Mucosa of rectum (tissue), 2 donors: ENCODE data around the gene DCDC2B.
A peak's percentile ranks its signal among the peaks of the same experiment; 100 is the strongest.

Experiments
- H3K27ac ChIP-seq, 2 donors: one replicate each; pipeline ENCODE4 v1.7.0; 2013; ENCODE audit warnings: inconsistent platforms in 2 of 2, low read depth in 2 of 2, low read length in 2 of 2
- H3K27me3 ChIP-seq, 2 donors: one replicate each; pipeline ENCODE4 v1.7.0; 2013; ENCODE audit warnings: low read length in 2 of 2; ENCODE audit not compliant: control insufficient read depth in 2 of 2, insufficient read depth in 2 of 2
- H3K36me3 ChIP-seq, 2 donors: one replicate each; pipeline ENCODE4 v1.7.0; 2013; ENCODE audit warnings: low read length in 2 of 2; ENCODE audit not compliant: control insufficient read depth in 2 of 2, insufficient read depth in 2 of 2
- H3K4me1 ChIP-seq, 2 donors: one replicate each; pipeline ENCODE4 v1.7.0; 2013; ENCODE audit warnings: low read length in 2 of 2, mild to moderate bottlenecking in 1 of 2; ENCODE audit not compliant: control insufficient read depth in 2 of 2, insufficient read depth in 2 of 2
- H3K4me3 ChIP-seq, 2 donors: one replicate each; pipeline ENCODE4 v1.7.0; 2013; ENCODE audit warnings: low read length in 2 of 2
- H3K9ac ChIP-seq, 2 donors: one replicate each; pipeline ENCODE4 v1.7.0; 2013; ENCODE audit warnings: low read length in 2 of 2, low read depth in 1 of 2, mild to moderate bottlenecking in 1 of 2
- H3K9me3 ChIP-seq, 2 donors: one replicate each; pipeline ENCODE4 v1.7.0; 2013; ENCODE audit warnings: low read length in 2 of 2; ENCODE audit not compliant: control insufficient read depth in 2 of 2
- donor health status: healthy.
- donor health status: Normal muscosa, but diverticular disease.

The DCDC2B gene

DNA sequence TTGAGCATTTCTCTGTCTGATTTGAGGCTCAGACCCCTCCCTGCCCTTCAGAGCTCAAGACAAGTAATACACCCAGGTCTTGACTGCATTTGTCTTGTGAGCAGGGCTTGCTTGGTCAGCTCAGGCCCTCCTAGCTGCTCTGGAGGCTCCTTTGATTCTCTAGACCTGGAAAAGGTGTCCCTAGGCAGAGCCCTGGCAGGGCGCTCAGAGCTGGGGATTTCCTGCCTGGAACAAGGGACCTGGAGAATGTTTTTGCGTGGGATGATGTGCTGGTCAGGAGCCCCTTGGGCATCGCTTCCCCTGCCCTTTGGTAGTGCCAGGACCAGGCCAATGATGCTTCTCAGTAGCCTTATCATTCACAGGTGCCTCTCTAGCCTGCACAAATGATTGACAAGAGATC, 13.4 kb upstream of the DCDC2B start:
- H3K4me3 ChIP-seq = no peak overlapping the region
- H3K36me3 ChIP-seq = peaks cover 53 to 69% of the 10 kb centered on the region in 2 donors

GRCh38 chr1:32195972-32196823, 12.7 kb upstream of the DCDC2B start:
- H3K9ac ChIP-seq = no peak overlapping the region
- no peaks in the 10 kb centered on the region for H3K9me3 ChIP-seq
- H3K27me3 ChIP-seq = no peaks in the 10 kb centered on the region
- H3K4me1 ChIP-seq = peaks cover 6 to 9% of the 10 kb centered on the region in 2 donors
- no peak overlapping the region for H3K4me3 ChIP-seq
- H3K36me3 ChIP-seq = peaks cover 48 to 64% of the 10 kb centered on the region in 2 donors
- H3K27ac ChIP-seq = no peak overlapping the region

More for the DNA sequence above, 13.4 kb upstream of the DCDC2B start:
- no peaks in the 10 kb centered on the region for H3K9me3 ChIP-seq
- no peaks in the 10 kb centered on the region for H3K27me3 ChIP-seq
- no peak overlapping the region for H3K9ac ChIP-seq
- peaks cover 4 to 6% of the 10 kb centered on the region in 2 donors for H3K4me1 ChIP-seq
- no peak overlapping the region for H3K27ac ChIP-seq

GRCh38 chr1:32197074-32197473, 11.8 kb upstream of the DCDC2B start:
- Histone ChIP-seq H3K9me3 (no peaks in the 10 kb centered on the region), H3K4me3 (no peak overlapping the region), H3K27ac (no peak overlapping the region), H3K4me1 (peaks cover 12 to 14% of the 10 kb centered on the region in 2 donors), H3K36me3 (peaks cover 39 to 55% of the 10 kb centered on the region in 2 donors), H3K9ac (no peak overlapping the region), H3K27me3 (no peaks in the 10 kb centered on the region)

GRCh38 chr1:32197837-32198236, 11.1 kb upstream of the DCDC2B start:
- H3K27me3 ChIP-seq = no peaks in the 10 kb centered on the region
- H3K27ac ChIP-seq = no peak overlapping the region
- H3K4me3 ChIP-seq = no peak overlapping the region
- H3K4me1 ChIP-seq = peaks cover 12 to 14% of the 10 kb centered on the region in 2 donors
- no peaks in the 10 kb centered on the region for H3K9me3 ChIP-seq
- H3K36me3 ChIP-seq = peaks cover 32 to 48% of the 10 kb centered on the region in 2 donors
- no peak overlapping the region for H3K9ac ChIP-seq

DNA sequence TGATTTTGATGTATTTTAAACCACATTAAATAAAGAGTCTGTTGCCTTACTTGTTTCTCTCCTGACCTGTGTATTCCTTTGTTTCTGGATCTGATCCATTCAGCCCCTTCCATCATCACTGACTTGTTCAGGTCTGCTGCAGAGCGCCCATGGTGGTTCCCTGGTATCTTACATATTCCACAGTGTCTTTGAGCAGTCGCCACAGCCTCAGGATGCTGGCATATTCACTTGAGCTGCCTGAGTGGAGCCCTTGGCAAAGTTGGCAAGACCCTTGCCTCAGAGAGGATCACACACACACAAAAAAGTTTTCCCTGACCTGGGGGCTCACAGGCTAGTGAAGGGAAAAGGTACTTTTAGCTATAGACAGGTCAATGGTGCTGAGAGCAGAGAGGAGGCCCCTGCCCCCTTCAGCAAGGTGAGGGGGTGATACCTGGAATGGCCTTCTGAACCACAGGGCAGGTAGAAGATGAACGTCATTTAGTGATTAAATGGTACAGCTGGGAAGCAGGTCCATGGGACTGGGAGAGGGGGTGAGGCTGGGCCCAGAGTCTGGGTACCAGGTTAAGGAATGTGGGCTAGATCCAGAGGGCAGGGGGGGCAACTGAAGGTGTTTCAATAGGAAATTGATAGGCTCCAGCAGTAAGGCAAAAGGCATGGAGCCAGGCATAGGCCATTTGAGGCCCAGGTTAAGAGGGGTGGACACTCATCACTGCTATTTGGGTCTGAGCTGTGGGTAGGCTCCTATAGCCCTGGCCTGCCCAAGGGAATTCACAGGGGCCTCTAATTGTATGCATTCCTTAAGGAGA, 10.4 kb upstream of the DCDC2B start:
- Histone ChIP-seq H3K9me3 (no peaks in the 10 kb centered on the region), H3K27me3 (no peaks in the 10 kb centered on the region), H3K4me1 (peaks cover 12 to 14% of the 10 kb centered on the region in 2 donors), H3K36me3 (peaks cover 26 to 42% of the 10 kb centered on the region in 2 donors), H3K4me3 (no peak overlapping the region), H3K9ac (no peak overlapping the region), H3K27ac (no peak overlapping the region)

DNA sequence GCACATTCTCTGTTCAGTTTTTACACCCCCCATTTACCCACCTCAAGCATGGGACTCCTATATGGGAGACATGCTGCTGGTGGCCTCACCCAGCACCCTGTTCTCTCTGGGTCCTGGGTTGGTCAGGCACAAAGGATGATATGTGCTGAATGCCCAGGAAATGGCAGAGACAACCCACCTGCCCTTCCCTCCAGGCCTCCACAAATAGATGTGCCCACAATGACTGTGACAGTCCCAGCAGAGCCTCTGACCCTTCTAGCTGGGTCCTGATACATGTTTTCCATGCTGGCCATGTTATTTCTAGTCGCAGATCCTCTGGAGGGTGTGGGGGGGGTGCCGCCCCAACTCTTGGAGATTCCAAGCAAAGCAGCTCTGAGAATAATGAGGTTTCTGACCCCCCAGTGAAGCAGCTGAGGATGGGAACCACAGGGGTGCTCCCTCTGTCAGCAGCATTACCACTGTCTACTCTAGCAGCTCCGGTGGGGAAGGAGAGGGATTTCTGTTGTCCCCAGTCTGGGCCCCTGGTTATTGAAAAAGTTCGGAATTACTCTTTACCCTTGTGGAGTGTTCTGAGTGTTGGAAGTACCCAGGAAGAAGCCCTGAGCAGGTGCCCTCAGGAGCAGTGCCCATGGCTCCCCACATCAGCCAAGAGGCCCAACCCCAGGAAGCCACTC, 9.7 kb upstream of the DCDC2B start:
- Histone ChIP-seq H3K27me3 (no peaks in the 10 kb centered on the region), H3K36me3 (peaks cover 19 to 36% of the 10 kb centered on the region in 2 donors), H3K9me3 (no peaks in the 10 kb centered on the region), H3K27ac (no peak overlapping the region), H3K9ac (no peak overlapping the region), H3K4me3 (no peak overlapping the region), H3K4me1 (peaks cover 12 to 14% of the 10 kb centered on the region in 2 donors)

DNA sequence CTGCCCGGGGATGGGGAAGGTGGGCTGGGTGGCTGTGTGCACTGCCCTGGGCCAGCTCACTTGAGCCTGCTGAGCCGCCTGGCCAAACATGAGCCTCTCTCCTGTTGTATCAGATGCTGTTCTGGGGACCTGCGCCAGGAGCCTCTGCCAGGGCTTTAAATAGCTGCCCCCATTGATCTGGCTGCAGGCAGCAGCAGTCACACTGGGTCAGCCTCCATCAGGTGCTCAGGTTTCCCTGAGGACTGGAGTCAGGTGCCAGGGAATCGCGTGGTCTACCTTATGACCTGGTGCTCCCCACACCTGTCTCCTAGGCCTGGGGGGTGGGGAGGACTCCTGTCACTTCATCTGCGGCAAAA, 9.2 kb upstream of the DCDC2B start:
- Histone ChIP-seq H3K9me3 (no peaks in the 10 kb centered on the region), H3K9ac (peak overlapping the region in 1 of 2 donors; percentile 19), H3K27ac (peak overlapping the region; percentile 70 to 79), H3K4me3 (peak overlapping the region in 1 of 2 donors; percentile 73), H3K27me3 (no peaks in the 10 kb centered on the region), H3K4me1 (peaks cover 12 to 14% of the 10 kb centered on the region in 2 donors), H3K36me3 (peaks cover 13 to 30% of the 10 kb centered on the region in 2 donors)

DNA sequence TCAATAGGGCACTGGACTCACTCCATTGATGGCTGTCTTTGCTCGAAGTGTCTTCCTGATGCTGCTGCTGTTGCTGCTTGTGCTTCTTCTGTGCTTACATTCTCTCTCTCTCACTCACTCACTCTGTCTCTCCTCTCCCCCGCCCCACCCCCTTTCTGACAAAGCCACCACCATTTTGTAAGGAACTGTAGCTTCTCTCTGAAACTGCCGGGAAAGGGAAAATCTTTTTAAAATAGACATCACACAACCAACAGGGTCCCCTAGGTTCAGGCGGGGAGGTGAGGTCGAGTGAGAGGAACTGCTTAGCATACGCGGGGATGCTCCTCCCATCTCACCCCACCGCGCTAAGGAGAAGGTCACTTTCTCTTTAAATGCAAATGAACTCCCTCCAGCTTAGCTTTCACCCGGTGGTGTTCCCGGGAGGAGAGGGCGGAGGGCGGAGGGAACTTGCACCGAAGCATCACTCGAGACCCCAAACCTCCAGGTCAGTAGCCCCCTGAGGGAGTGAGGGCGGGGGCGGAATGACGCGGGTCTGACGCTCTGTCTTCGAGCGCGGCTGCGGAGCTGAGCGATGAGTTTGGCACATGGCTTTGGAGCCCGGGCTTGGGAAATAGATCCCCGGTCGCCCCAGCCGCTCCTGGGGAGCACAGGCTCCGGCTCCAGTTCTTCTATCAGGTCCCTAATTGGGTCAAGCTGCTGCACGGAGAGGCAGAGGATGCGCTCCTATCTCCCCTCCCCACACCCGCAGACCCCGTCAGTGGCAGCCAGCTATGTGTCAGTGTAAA, 8.5 kb upstream of the DCDC2B start, which contains the start of gene CCDC28B:
Gene CCDC28B (plus strand): TSS at position 370 of the 785 bp plus-strand sequence. CDS start 1,341 bp downstream, outside the sequence.
- Histone ChIP-seq H3K4me1 (peaks cover 16 to 19% of the 10 kb centered on the region in 2 donors), H3K27ac (peak within 1 kb of the TSS; percentile 70 to 79), H3K9ac (peak within 1 kb of the TSS; percentile 48 to 61), H3K27me3 (no peaks in the 10 kb centered on the region), H3K9me3 (no peaks in the 10 kb centered on the region), H3K36me3 (peaks cover 6 to 23% of the 10 kb centered on the region in 2 donors), H3K4me3 (peak within 1 kb of the TSS; percentile 73 to 83)
